Gastrocnemius medialis (tissue), 4 donors: ENCODE data around the gene PSMA6.

ENCODE experiments used
- CTCF ChIP-seq, 5 experiments: fragments of 450-650 bp in 3 of 5; fragments of 200-600 bp in 2 of 5; sonication (generic) in 2 of 5; IDR thresholded peaks in 4 of 5; conservative IDR thresholded peaks in 1 of 5; 1 replicate in 4 of 5; 2 replicates in 1 of 5; pipeline ENCODE4 v1.5.1; 2016 to 2019; ENCODE audit warnings: antibody characterized with exemption in 5 of 5, mild to moderate bottlenecking in 3 of 5, moderate library complexity in 3 of 5
- POLR2A ChIP-seq, 2 donors: fragments of 450-650 bp; IDR thresholded peaks; one replicate each; pipeline ENCODE4 v1.6.1; 2017; ENCODE audit warnings: antibody characterized with exemption in 2 of 2, mild to moderate bottlenecking in 2 of 2, moderate library complexity in 2 of 2

GRCh38 chr14:35248476-35248788, 43.8 kb upstream of the PSMA6 start:
- TF ChIP-seq CTCF (IDR thresholded peaks at IDR 0.05 in 4 of 5, conservative IDR thresholded peaks at IDR 0.05 in 1 of 5) = no peak
- no peak for TF ChIP-seq POLR2A (IDR thresholded peaks at IDR 0.05)
